ENCODE results near the gene TAF6L. TPM values are rescaled to one million over a fixed set of nuclear protein-coding genes. Genes with fewer than 3 reads are reported as not detected.

Gene TAF6L
- total RNA-seq, 1 experiment from 2014 or later, result 42.1 TPM

DNA sequence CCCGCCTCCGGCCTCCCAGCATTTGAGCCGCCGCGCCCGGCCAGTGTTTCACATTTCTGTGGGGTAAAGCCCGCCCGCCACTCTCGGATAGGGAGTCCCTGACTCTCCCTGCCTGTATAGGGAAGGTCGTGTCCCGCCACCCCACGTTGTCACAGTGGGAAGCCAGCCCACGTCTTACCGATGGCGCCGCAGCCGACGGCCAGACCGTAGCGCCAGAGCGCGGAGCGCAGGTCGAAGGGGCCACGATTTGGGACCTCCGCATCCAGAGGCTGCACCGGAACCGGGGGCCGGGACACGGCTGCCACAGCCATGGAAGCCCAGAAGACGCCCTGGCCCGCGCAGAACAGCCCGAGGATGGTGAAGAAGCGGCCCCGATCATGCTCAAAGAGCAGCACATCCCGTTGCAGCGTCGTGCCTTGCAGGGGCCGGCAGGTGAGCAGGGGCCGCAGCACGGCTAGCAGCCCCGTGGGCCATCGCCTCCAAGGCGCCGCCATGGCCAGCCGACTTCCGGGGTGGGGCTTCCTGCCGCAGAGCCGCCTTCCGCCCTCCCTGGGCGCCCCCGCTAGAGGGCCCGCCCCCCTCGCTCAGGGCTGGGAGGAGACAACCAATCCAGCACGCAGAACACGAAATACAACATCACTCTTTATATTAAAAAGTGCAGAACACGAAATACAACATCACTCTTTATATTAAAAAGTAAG is 20.5 kb downstream of the TAF6L start, which contains the start of gene TMEM223 (continued):
- TF ChIP-seq, protein P1, sequence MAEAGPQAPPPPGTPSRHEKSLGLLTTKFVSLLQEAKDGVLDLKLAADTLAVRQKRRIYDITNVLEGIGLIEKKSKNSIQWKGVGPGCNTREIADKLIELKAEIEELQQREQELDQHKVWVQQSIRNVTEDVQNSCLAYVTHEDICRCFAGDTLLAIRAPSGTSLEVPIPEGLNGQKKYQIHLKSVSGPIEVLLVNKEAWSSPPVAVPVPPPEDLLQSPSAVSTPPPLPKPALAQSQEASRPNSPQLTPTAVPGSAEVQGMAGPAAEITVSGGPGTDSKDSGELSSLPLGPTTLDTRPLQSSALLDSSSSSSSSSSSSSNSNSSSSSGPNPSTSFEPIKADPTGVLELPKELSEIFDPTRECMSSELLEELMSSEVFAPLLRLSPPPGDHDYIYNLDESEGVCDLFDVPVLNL (CRISPR knock-in tag; IDR thresholded peaks at IDR 0.05; ENCODE audit: borderline replicate concordance, low read depth), result no peak
- TF ChIP-seq FOXJ3 (CRISPR knock-in tag; IDR thresholded peaks at IDR 0.05; ENCODE audit: borderline replicate concordance) (no peak), SMAD3 (CRISPR knock-in tag; IDR thresholded peaks at IDR 0.05; ENCODE audit: borderline replicate concordance) (0 out of 2 replicates have a peak, but pooled peaks have one; percentile 48), ZNF138 (CRISPR knock-in tag; conservative IDR thresholded peaks at IDR 0.05) (no peak), TP53 (CRISPR knock-in tag; IDR thresholded peaks at IDR 0.05) (peak; percentile 60; the same call in 1 of the 2 replicates), ZNF232 (CRISPR knock-in tag; IDR thresholded peaks at IDR 0.05) (no peak), SMAD4 (CRISPR knock-in tag; IDR thresholded peaks at IDR 0.05) (no peak), OVOL2 (CRISPR knock-in tag; IDR thresholded peaks at IDR 0.05; ENCODE audit: borderline replicate concordance) (no peak), SP1 (CRISPR knock-in tag; conservative IDR thresholded peaks at IDR 0.05) (peak; percentile 92), GTF2I (CRISPR knock-in tag; conservative IDR thresholded peaks at IDR 0.05) (no peak), ELF4 (CRISPR knock-in tag; IDR thresholded peaks at IDR 0.05; ENCODE audit: low read depth) (no peak), NFE2L1 (CRISPR knock-in tag; IDR thresholded peaks at IDR 0.05) (no peak; the same call in 1 of the 2 replicates), ZBTB21 (CRISPR knock-in tag; IDR thresholded peaks at IDR 0.05; ENCODE audit: borderline replicate concordance) (no peak), TEAD1 (CRISPR knock-in tag; IDR thresholded peaks at IDR 0.05) (peak; percentile 83)
- TF ChIP-seq, protein P2, sequence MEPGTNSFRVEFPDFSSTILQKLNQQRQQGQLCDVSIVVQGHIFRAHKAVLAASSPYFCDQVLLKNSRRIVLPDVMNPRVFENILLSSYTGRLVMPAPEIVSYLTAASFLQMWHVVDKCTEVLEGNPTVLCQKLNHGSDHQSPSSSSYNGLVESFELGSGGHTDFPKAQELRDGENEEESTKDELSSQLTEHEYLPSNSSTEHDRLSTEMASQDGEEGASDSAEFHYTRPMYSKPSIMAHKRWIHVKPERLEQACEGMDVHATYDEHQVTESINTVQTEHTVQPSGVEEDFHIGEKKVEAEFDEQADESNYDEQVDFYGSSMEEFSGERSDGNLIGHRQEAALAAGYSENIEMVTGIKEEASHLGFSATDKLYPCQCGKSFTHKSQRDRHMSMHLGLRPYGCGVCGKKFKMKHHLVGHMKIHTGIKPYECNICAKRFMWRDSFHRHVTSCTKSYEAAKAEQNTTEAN (CRISPR knock-in tag; IDR thresholded peaks at IDR 0.05), result peak; percentile 76; the same call in 1 of the 2 replicates
- TF ChIP-seq, protein P3, sequence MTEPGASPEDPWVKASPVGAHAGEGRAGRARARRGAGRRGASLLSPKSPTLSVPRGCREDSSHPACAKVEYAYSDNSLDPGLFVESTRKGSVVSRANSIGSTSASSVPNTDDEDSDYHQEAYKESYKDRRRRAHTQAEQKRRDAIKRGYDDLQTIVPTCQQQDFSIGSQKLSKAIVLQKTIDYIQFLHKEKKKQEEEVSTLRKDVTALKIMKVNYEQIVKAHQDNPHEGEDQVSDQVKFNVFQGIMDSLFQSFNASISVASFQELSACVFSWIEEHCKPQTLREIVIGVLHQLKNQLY (CRISPR knock-in tag; IDR thresholded peaks at IDR 0.05), result 0 out of 2 replicates have a peak, but pooled peaks have one; percentile 23
- TF ChIP-seq, protein P4, sequence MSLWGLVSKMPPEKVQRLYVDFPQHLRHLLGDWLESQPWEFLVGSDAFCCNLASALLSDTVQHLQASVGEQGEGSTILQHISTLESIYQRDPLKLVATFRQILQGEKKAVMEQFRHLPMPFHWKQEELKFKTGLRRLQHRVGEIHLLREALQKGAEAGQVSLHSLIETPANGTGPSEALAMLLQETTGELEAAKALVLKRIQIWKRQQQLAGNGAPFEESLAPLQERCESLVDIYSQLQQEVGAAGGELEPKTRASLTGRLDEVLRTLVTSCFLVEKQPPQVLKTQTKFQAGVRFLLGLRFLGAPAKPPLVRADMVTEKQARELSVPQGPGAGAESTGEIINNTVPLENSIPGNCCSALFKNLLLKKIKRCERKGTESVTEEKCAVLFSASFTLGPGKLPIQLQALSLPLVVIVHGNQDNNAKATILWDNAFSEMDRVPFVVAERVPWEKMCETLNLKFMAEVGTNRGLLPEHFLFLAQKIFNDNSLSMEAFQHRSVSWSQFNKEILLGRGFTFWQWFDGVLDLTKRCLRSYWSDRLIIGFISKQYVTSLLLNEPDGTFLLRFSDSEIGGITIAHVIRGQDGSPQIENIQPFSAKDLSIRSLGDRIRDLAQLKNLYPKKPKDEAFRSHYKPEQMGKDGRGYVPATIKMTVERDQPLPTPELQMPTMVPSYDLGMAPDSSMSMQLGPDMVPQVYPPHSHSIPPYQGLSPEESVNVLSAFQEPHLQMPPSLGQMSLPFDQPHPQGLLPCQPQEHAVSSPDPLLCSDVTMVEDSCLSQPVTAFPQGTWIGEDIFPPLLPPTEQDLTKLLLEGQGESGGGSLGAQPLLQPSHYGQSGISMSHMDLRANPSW (CRISPR knock-in tag; conservative IDR thresholded peaks at IDR 0.05; ENCODE audit: low read depth), result no peak
- TF ChIP-seq, protein P5, sequence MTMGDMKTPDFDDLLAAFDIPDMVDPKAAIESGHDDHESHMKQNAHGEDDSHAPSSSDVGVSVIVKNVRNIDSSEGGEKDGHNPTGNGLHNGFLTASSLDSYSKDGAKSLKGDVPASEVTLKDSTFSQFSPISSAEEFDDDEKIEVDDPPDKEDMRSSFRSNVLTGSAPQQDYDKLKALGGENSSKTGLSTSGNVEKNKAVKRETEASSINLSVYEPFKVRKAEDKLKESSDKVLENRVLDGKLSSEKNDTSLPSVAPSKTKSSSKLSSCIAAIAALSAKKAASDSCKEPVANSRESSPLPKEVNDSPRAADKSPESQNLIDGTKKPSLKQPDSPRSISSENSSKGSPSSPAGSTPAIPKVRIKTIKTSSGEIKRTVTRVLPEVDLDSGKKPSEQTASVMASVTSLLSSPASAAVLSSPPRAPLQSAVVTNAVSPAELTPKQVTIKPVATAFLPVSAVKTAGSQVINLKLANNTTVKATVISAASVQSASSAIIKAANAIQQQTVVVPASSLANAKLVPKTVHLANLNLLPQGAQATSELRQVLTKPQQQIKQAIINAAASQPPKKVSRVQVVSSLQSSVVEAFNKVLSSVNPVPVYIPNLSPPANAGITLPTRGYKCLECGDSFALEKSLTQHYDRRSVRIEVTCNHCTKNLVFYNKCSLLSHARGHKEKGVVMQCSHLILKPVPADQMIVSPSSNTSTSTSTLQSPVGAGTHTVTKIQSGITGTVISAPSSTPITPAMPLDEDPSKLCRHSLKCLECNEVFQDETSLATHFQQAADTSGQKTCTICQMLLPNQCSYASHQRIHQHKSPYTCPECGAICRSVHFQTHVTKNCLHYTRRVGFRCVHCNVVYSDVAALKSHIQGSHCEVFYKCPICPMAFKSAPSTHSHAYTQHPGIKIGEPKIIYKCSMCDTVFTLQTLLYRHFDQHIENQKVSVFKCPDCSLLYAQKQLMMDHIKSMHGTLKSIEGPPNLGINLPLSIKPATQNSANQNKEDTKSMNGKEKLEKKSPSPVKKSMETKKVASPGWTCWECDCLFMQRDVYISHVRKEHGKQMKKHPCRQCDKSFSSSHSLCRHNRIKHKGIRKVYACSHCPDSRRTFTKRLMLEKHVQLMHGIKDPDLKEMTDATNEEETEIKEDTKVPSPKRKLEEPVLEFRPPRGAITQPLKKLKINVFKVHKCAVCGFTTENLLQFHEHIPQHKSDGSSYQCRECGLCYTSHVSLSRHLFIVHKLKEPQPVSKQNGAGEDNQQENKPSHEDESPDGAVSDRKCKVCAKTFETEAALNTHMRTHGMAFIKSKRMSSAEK (CRISPR knock-in tag; IDR thresholded peaks at IDR 0.05; ENCODE audit: borderline replicate concordance), result no peak
- TF ChIP-seq, protein P6, sequence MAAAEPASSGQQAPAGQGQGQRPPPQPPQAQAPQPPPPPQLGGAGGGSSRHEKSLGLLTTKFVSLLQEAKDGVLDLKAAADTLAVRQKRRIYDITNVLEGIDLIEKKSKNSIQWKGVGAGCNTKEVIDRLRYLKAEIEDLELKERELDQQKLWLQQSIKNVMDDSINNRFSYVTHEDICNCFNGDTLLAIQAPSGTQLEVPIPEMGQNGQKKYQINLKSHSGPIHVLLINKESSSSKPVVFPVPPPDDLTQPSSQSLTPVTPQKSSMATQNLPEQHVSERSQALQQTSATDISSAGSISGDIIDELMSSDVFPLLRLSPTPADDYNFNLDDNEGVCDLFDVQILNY (CRISPR knock-in tag; IDR thresholded peaks at IDR 0.05), result peak; percentile 50; the same call in 1 of the 2 replicates
- TF ChIP-seq, protein P7, sequence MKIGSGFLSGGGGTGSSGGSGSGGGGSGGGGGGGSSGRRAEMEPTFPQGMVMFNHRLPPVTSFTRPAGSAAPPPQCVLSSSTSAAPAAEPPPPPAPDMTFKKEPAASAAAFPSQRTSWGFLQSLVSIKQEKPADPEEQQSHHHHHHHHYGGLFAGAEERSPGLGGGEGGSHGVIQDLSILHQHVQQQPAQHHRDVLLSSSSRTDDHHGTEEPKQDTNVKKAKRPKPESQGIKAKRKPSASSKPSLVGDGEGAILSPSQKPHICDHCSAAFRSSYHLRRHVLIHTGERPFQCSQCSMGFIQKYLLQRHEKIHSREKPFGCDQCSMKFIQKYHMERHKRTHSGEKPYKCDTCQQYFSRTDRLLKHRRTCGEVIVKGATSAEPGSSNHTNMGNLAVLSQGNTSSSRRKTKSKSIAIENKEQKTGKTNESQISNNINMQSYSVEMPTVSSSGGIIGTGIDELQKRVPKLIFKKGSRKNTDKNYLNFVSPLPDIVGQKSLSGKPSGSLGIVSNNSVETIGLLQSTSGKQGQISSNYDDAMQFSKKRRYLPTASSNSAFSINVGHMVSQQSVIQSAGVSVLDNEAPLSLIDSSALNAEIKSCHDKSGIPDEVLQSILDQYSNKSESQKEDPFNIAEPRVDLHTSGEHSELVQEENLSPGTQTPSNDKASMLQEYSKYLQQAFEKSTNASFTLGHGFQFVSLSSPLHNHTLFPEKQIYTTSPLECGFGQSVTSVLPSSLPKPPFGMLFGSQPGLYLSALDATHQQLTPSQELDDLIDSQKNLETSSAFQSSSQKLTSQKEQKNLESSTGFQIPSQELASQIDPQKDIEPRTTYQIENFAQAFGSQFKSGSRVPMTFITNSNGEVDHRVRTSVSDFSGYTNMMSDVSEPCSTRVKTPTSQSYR (CRISPR knock-in tag; IDR thresholded peaks at IDR 0.05), result peak; percentile 63; the same call in 1 of the 2 replicates
- TF ChIP-seq, protein P8, sequence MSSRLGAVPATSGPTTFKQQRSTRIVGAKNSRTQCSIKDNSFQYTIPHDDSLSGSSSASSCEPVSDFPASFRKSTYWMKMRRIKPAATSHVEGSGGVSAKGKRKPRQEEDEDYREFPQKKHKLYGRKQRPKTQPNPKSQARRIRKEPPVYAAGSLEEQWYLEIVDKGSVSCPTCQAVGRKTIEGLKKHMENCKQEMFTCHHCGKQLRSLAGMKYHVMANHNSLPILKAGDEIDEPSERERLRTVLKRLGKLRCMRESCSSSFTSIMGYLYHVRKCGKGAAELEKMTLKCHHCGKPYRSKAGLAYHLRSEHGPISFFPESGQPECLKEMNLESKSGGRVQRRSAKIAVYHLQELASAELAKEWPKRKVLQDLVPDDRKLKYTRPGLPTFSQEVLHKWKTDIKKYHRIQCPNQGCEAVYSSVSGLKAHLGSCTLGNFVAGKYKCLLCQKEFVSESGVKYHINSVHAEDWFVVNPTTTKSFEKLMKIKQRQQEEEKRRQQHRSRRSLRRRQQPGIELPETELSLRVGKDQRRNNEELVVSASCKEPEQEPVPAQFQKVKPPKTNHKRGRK (CRISPR knock-in tag; IDR thresholded peaks at IDR 0.05; ENCODE audit: borderline replicate concordance), result no peak

Data from WTC11 (cell line).